ENCODE data around the gene ADAMTS12. TPM values are rescaled to one million over a fixed set of nuclear protein-coding genes. Genes with fewer than 3 reads are reported as not detected.

The ADAMTS12 gene
- total RNA-seq, 1 experiment from 2014 or later: 6.2 TPM

GRCh38 chr5:33810491-33811120 is 81.2 kb downstream of the ADAMTS12 start:
- H3K4me1 ChIP-seq (ENCODE audit: insufficient read depth, low read length): peaks cover 2% of the 10 kb centered on the region; the same call in 1 of the 2 replicates
- H2BK120ac ChIP-seq (ENCODE audit: low read depth, low read length, poor library complexity, severe bottlenecking): no peak overlapping the region
- H2BK12ac ChIP-seq (ENCODE audit: insufficient read length, low read depth, low read length): no peak overlapping the region
- no peaks in the 10 kb centered on the region for H3K9me3 Mint-ChIP-seq
- H4K8ac ChIP-seq (replicated peaks; ENCODE audit: insufficient read length, low read depth, low read length): no peak overlapping the region
- H3K79me2 ChIP-seq (ENCODE audit: insufficient read depth, low read length): no peaks in the 10 kb centered on the region
- H3K4me2 ChIP-seq (ENCODE audit: insufficient read depth, insufficient read length, low read length): no peak overlapping the region
- H3K14ac ChIP-seq (ENCODE audit: insufficient read depth, low read length): no peak overlapping the region
- no peak overlapping the region for H2BK5ac ChIP-seq (ENCODE audit: insufficient read length, low read length)
- H3K27ac Mint-ChIP-seq: no peak overlapping the region
- H3K4ac ChIP-seq (ENCODE audit: low read depth, low read length): no peak overlapping the region
- no peak overlapping the region for H3K56ac ChIP-seq (ENCODE audit: insufficient read length, low read depth, low read length)
- peaks cover 0 to 2% (median 0%) of the 10 kb centered on the region in 3 experiments; a peak in 1 of 7 replicates for H3K36me3 Mint-ChIP-seq (ENCODE audit: insufficient read depth in 1 of 3, low read depth in 3 of 3)
- H3K27ac ChIP-seq (ENCODE audit: insufficient read length, low read depth, low read length): no peak overlapping the region
- H2AFZ ChIP-seq (ENCODE audit: low read length): no peak overlapping the region
- no peak for TF ChIP-seq CTCF (conservative IDR thresholded peaks at IDR 0.05)
- H3K4me3 Mint-ChIP-seq: no peak overlapping the region
- DNase-seq: no peak
- peaks cover 2% of the 10 kb centered on the region for H3K79me1 ChIP-seq (ENCODE audit: insufficient read depth, low read depth, low read length, poor library complexity, severe bottlenecking)
- no peak overlapping the region for H3K18ac ChIP-seq (ENCODE audit: insufficient read length, low read depth, low read length)
- H2BK20ac ChIP-seq (ENCODE audit: low read depth, low read length, poor library complexity, severe bottlenecking): no peak overlapping the region
- H3K4me1 Mint-ChIP-seq: peaks cover 13 to 20% of the 10 kb centered on the region in 2 experiments
- H3K9ac ChIP-seq (ENCODE audit: extremely low read depth, insufficient read length, low read length): no peak overlapping the region
- H3K23ac ChIP-seq (ENCODE audit: insufficient read length, low read depth, low read length): no peak overlapping the region
- WGBS (ENCODE audit: extremely low coverage, insufficient read length, low lambda C conversion rate): no CpG with 5 or more reads among the region's 3 CpGs
- H3K27me3 Mint-ChIP-seq (ENCODE audit: low read depth): no peaks in the 10 kb centered on the region
- no peaks in the 10 kb centered on the region for H3K27me3 ChIP-seq (ENCODE audit: insufficient read depth, low read length)
- no peak overlapping the region for H3T11ph ChIP-seq (ENCODE audit: low read length)
- no peaks in the 10 kb centered on the region for H3K23me2 ChIP-seq (ENCODE audit: insufficient read length, low read depth, low read length, poor library complexity, severe bottlenecking)
- no peaks in the 10 kb centered on the region for H4K20me1 ChIP-seq (ENCODE audit: control insufficient read depth, insufficient read depth, insufficient read length)
- no peak overlapping the region for H4K91ac ChIP-seq (ENCODE audit: insufficient read length, low read depth, low read length)
- no peak overlapping the region for H4K5ac ChIP-seq (ENCODE audit: insufficient read length, low read depth, low read length)
- no peak overlapping the region for H2BK15ac ChIP-seq (ENCODE audit: low read depth, low read length)
- H3K9me3 ChIP-seq (ENCODE audit: control insufficient read depth, low read depth, low read length): no peaks in the 10 kb centered on the region
- H2AK5ac ChIP-seq (ENCODE audit: insufficient read length, low read length): no peak overlapping the region

All from H9 (cell line).